H9 (cell line): ENCODE data around the gene ITSN1. TPM values are rescaled to one million over a fixed set of nuclear protein-coding genes. Genes with fewer than 3 reads are reported as not detected.

Experiments
- DNase-seq: peaks from one replicate; pipeline ENCODE4 v3.0.0-alpha.2; 2017
- H2AFZ ChIP-seq: one replicate; pipeline ENCODE4 v1.6.1; 2013; ENCODE audit warnings: mild to moderate bottlenecking, low read length, control low read depth, moderate library complexity
- H2AK5ac ChIP-seq: 2 replicates; pipeline ENCODE4 v1.6.1; 2013; ENCODE audit warnings: low read length, control low read depth, mixed read lengths; ENCODE audit not compliant: insufficient read length
- H2BK120ac ChIP-seq: one replicate; pipeline ENCODE4 v1.6.1; 2013; ENCODE audit warnings: low read depth, mild to moderate bottlenecking, low read length, control low read depth, inconsistent platforms; ENCODE audit not compliant: poor library complexity, severe bottlenecking
- H2BK12ac ChIP-seq: 2 replicates; pipeline ENCODE4 v1.6.1; 2013; ENCODE audit warnings: low read length, control low read depth, mixed read lengths, low read depth; ENCODE audit not compliant: insufficient read length
- H2BK15ac ChIP-seq: 2 replicates; pipeline ENCODE4 v1.6.1; 2013; ENCODE audit warnings: low read depth, low read length, control low read depth
- H2BK20ac ChIP-seq: one replicate; pipeline ENCODE4 v1.6.1; 2013; ENCODE audit warnings: low read depth, mild to moderate bottlenecking, low read length, control low read depth, inconsistent platforms; ENCODE audit not compliant: poor library complexity, severe bottlenecking
- H2BK5ac ChIP-seq: 2 replicates; pipeline ENCODE4 v1.6.1; 2013; ENCODE audit warnings: low read length, control low read depth, mixed read lengths; ENCODE audit not compliant: insufficient read length
- H3K14ac ChIP-seq: 2 replicates; pipeline ENCODE4 v1.6.1; 2013; ENCODE audit warnings: low read length, control low read depth; ENCODE audit not compliant: insufficient read depth
- H3K18ac ChIP-seq: 2 replicates; pipeline ENCODE4 v1.6.1; 2013; ENCODE audit warnings: low read depth, mild to moderate bottlenecking, mixed read lengths, low read length, control low read depth; ENCODE audit not compliant: insufficient read length
- H3K23ac ChIP-seq: 2 replicates; pipeline ENCODE4 v1.6.1; 2013; ENCODE audit warnings: low read length, control low read depth, mixed read lengths, low read depth; ENCODE audit not compliant: insufficient read length
- H3K23me2 ChIP-seq: 2 replicates; pipeline ENCODE4 v1.6.1; 2013; ENCODE audit warnings: low read depth, mild to moderate bottlenecking, mixed read lengths, low read length, control low read depth; ENCODE audit not compliant: insufficient read length, poor library complexity, severe bottlenecking
- H3K27ac ChIP-seq: 2 replicates; pipeline ENCODE4 v1.5.1; 2013; ENCODE audit warnings: low read length, control low read depth, mixed read lengths, low read depth; ENCODE audit not compliant: insufficient read length
- H3K27me3 ChIP-seq: 2 replicates; pipeline ENCODE4 v1.6.1; 2013; ENCODE audit warnings: low read length, control low read depth, inconsistent platforms; ENCODE audit not compliant: insufficient read depth
- H3K4ac ChIP-seq: 2 replicates; pipeline ENCODE4 v1.6.1; 2013; ENCODE audit warnings: low read depth, mild to moderate bottlenecking, control low read depth, inconsistent platforms, low read length, moderate library complexity
- H3K4me1 ChIP-seq: 2 replicates; pipeline ENCODE4 v1.6.1; 2013; ENCODE audit warnings: low read length, control low read depth, inconsistent platforms; ENCODE audit not compliant: insufficient read depth
- H3K4me2 ChIP-seq: 2 replicates; pipeline ENCODE4 v1.6.1; 2013; ENCODE audit warnings: low read length, control low read depth, mixed read lengths; ENCODE audit not compliant: insufficient read length, insufficient read depth
- H3K56ac ChIP-seq: 2 replicates; pipeline ENCODE4 v1.6.1; 2013; ENCODE audit warnings: low read depth, mild to moderate bottlenecking, mixed read lengths, low read length, control low read depth; ENCODE audit not compliant: insufficient read length
- H3K79me1 ChIP-seq: 2 replicates; pipeline ENCODE4 v1.6.1; 2013; ENCODE audit warnings: low read depth, mild to moderate bottlenecking, moderate library complexity, low read length, control low read depth, inconsistent platforms; ENCODE audit not compliant: insufficient read depth, poor library complexity, severe bottlenecking
- H3K79me2 ChIP-seq: 2 replicates; pipeline ENCODE4 v1.6.1; 2013; ENCODE audit warnings: low read length, control low read depth, inconsistent platforms; ENCODE audit not compliant: insufficient read depth
- H3K9ac ChIP-seq: 2 replicates; pipeline ENCODE4 v1.6.1; 2013; ENCODE audit warnings: low read length, control low read depth, mixed read lengths; ENCODE audit not compliant: insufficient read length; ENCODE audit errors: extremely low read depth
- H3K9me3 ChIP-seq: one replicate; pipeline ENCODE4 v1.6.1; 2013; ENCODE audit warnings: low read depth, low read length, inconsistent platforms; ENCODE audit not compliant: control insufficient read depth
- H3T11ph ChIP-seq: one replicate; pipeline ENCODE4 v1.6.1; 2013; ENCODE audit warnings: mild to moderate bottlenecking, low read length, control low read depth, inconsistent platforms
- H4K20me1 ChIP-seq: one replicate; pipeline ENCODE4 v1.6.1; 2013; ENCODE audit not compliant: control insufficient read depth, insufficient read length, insufficient read depth
- H4K5ac ChIP-seq: 2 replicates; pipeline ENCODE4 v1.6.1; 2013; ENCODE audit warnings: low read depth, mild to moderate bottlenecking, mixed read lengths, low read length, control low read depth; ENCODE audit not compliant: insufficient read length
- H4K8ac ChIP-seq: replicated peaks from 2 replicates; pipeline ENCODE4 v1.6.1; 2013; ENCODE audit warnings: low read length, control low read depth, mixed read lengths, low read depth; ENCODE audit not compliant: insufficient read length
- H4K91ac ChIP-seq: 2 replicates; pipeline ENCODE4 v1.6.1; 2013; ENCODE audit warnings: low read depth, mild to moderate bottlenecking, moderate library complexity, mixed read lengths, low read length, control low read depth; ENCODE audit not compliant: insufficient read length
- H3K27ac Mint-ChIP-seq, 3 experiments: 2 replicates in 2 of 3; 3 replicates in 1 of 3; pipeline ENCODE4 v1.8.0; 2020 to 2021; ENCODE audit warnings: mixed read lengths in 3 of 3, mild to moderate bottlenecking in 1 of 3, moderate library complexity in 1 of 3
- H3K27me3 Mint-ChIP-seq: 2 replicates; pipeline ENCODE4 v1.8.0; 2021; ENCODE audit warnings: low read depth, mild to moderate bottlenecking, moderate library complexity, mixed read lengths
- H3K36me3 Mint-ChIP-seq, 3 experiments: 2 replicates in 2 of 3; 3 replicates in 1 of 3; pipeline ENCODE4 v1.8.0; 2020 to 2021; ENCODE audit warnings: low read depth in 3 of 3, mixed read lengths in 3 of 3; ENCODE audit not compliant: insufficient read depth in 1 of 3
- H3K4me1 Mint-ChIP-seq, 2 experiments: 2 replicates each; pipeline ENCODE4 v1.8.0; 2020; ENCODE audit warnings: mixed read lengths in 2 of 2
- H3K4me3 Mint-ChIP-seq, 2 experiments: 2 replicates in 1 of 2; 3 replicates in 1 of 2; pipeline ENCODE4 v1.8.0; 2020 to 2021; ENCODE audit warnings: mild to moderate bottlenecking in 2 of 2, mixed read lengths in 2 of 2, moderate library complexity in 1 of 2
- H3K9me3 Mint-ChIP-seq, 2 experiments: 2 replicates in 1 of 2; 3 replicates in 1 of 2; pipeline ENCODE4 v1.8.0; 2020; ENCODE audit warnings: mild to moderate bottlenecking in 2 of 2, mixed read lengths in 2 of 2, moderate library complexity in 1 of 2
- WGBS: extraction: QIAGEN DNeasy Blood & Tissue Kit; methylation state at CpG from one replicate; pipeline ENCODE4 v1.1.7; 2013; ENCODE audit warnings: missing lambda C conversion rate, low lambda C conversion rate, mixed read lengths; ENCODE audit not compliant: insufficient read length; ENCODE audit errors: extremely low coverage; 5-methylcytosine and 5-hydroxymethylcytosine counted together
- total RNA-seq: library from RNA; stranded (reverse); gene quantifications from 2 replicates; pipeline ENCODE4 v1.2.1, GENCODE V29; 2021
- TF ChIP-seq, protein P1 (sequence below): fragments of 200-600 bp; sonication (generic); conservative IDR thresholded peaks from 3 replicates; pipeline ENCODE4 v1.8.0; 2021; ENCODE audit warnings: antibody characterized with exemption, mild to moderate bottlenecking

The ITSN1 gene
- total RNA-seq, 1 experiment from 2014 or later, result 94.2 TPM

DNA sequence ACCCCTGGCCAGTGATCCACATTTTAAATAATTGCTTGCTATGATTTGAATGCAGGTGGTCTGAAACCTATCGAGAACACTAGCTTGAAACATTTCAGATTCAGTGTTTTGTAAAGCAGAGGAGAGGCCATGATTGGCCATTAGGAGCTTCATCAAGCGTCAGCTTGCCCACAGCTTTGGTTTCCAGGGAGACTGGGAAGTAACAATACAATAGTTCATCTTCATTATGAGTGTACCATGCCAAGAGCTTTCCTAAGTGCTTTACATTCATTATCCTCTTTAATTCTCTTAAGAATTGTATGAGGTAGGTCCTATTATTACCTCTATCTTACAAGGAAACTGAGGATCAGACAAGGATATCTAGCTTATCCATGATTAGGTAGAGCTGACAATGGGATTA is 301.0 kb downstream of the ITSN1 start:
- peaks cover 4 to 27% (median 16%) of the 10 kb centered on the region in 3 experiments; a peak in 6 of 7 replicates for H3K36me3 Mint-ChIP-seq
- Histone ChIP-seq H4K8ac (no peak overlapping the region), H2BK15ac (no peak overlapping the region)

More for the DNA sequence above, 301.0 kb downstream of the ITSN1 start:
- Histone ChIP-seq H2BK120ac (no peak overlapping the region), H3K9me3 (no peaks in the 10 kb centered on the region), H4K5ac (no peak overlapping the region), H3K79me1 (no peaks in the 10 kb centered on the region), H3T11ph (no peak overlapping the region), H3K18ac (no peak overlapping the region), H2BK20ac (no peak overlapping the region), H4K91ac (no peak overlapping the region), H3K79me2 (no peaks in the 10 kb centered on the region), H3K4me2 (no peak overlapping the region), H3K4ac (no peak overlapping the region), H2AFZ (no peak overlapping the region), H2AK5ac (no peak overlapping the region), H4K20me1 (no peaks in the 10 kb centered on the region), H2BK5ac (no peak overlapping the region), H3K9ac (no peak overlapping the region), H3K27me3 (no peaks in the 10 kb centered on the region), H3K56ac (no peak overlapping the region), H3K4me1 (peaks cover 7% of the 10 kb centered on the region; the same call in 1 of the 2 replicates), H3K14ac (no peak overlapping the region), H3K23ac (no peak overlapping the region), H2BK12ac (no peak overlapping the region), H3K23me2 (no peaks in the 10 kb centered on the region), H3K27ac (no peak overlapping the region)
- H3K27me3 Mint-ChIP-seq, result peaks cover 2% of the 10 kb centered on the region
- WGBS, result no CpG with 5 or more reads among the region's 2 CpGs
- H3K9me3 Mint-ChIP-seq, result peaks cover 4 to 11% of the 10 kb centered on the region in 2 experiments; a peak in 4 of 5 replicates
- H3K27ac Mint-ChIP-seq, result no peak overlapping the region
- TF ChIP-seq, protein P1, sequence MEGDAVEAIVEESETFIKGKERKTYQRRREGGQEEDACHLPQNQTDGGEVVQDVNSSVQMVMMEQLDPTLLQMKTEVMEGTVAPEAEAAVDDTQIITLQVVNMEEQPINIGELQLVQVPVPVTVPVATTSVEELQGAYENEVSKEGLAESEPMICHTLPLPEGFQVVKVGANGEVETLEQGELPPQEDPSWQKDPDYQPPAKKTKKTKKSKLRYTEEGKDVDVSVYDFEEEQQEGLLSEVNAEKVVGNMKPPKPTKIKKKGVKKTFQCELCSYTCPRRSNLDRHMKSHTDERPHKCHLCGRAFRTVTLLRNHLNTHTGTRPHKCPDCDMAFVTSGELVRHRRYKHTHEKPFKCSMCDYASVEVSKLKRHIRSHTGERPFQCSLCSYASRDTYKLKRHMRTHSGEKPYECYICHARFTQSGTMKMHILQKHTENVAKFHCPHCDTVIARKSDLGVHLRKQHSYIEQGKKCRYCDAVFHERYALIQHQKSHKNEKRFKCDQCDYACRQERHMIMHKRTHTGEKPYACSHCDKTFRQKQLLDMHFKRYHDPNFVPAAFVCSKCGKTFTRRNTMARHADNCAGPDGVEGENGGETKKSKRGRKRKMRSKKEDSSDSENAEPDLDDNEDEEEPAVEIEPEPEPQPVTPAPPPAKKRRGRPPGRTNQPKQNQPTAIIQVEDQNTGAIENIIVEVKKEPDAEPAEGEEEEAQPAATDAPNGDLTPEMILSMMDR, result no peak
- H3K4me1 Mint-ChIP-seq, result peaks cover 27 to 34% of the 10 kb centered on the region in 2 experiments
- DNase-seq, result no peak
- H3K4me3 Mint-ChIP-seq, result no peak overlapping the region
